DMS 273 (cell line): ENCODE data around the gene SLC35B4.

Source experiments
- DNase-seq: peaks from one replicate; lab custom pipeline; 2025; ENCODE audit not compliant: unreplicated experiment; lab: John Stamatoyannopoulos, UW

Gene SLC35B4, protein sequence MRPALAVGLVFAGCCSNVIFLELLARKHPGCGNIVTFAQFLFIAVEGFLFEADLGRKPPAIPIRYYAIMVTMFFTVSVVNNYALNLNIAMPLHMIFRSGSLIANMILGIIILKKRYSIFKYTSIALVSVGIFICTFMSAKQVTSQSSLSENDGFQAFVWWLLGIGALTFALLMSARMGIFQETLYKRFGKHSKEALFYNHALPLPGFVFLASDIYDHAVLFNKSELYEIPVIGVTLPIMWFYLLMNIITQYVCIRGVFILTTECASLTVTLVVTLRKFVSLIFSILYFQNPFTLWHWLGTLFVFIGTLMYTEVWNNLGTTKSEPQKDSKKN

DNA sequence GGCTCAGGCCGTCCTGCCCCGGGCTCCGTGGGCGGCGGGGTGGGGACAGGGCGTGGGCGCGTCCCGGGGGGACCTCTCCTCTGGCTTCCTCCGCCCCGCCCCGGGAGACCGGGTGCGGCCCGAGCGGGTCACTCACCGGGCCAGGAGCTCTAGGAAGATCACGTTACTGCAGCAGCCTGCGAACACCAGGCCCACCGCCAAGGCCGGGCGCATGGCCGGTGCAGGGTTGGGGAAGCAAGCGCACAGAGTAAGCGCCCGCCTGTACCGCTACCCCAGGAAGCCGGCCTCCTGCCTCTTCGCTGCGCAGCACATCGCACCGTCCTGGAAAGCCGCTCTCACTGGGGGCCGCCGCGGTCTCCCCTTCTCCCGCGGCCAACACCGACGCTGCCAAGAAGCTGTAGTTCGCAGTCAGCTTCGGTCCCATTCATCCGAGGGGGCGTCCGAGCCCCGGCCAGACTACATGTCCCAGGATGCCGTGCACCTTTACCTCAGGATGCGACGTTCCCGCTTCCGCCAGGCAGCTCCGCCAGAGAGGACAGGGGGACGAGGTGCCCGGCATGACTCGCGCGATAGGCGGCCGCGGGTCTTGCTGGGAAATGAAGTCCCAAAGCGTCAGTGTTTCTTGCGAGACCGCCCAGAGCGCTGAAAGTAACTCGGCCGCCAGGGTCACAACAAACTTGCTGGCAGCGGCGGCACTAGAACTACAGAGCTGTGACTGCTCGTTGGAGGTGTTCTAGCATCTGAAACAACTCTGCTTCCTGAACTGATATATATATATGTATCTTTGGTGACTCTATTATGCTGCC lies at the start of gene SLC35B4:
SLC35B4 (minus strand) TSS at position 392 of the 806 bp plus-strand sequence; CDS start at position 213, 179 bp downstream.
- peak; percentile 100 for DNase-seq

DNA sequence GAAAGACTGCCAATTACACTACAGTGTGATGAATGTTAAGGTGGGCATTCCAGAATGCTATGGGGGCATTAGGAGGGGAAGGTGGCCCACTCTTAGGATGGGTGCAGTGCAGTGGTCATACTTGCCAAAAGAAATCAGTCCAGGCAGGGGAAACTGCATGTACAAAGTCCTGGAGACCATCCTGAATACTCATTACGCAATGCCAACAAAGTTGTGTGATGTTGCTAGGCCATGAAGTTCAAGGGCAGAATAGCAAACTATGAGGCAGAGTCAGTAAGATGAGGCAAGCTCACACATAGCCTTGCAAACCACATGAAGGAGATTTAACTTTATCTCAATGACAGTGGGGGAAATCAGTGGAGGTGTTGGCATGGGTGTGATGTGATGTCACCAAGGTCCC lies 49.8 kb upstream of the SLC35B4 start:
- DNase-seq, result no peak

DNA sequence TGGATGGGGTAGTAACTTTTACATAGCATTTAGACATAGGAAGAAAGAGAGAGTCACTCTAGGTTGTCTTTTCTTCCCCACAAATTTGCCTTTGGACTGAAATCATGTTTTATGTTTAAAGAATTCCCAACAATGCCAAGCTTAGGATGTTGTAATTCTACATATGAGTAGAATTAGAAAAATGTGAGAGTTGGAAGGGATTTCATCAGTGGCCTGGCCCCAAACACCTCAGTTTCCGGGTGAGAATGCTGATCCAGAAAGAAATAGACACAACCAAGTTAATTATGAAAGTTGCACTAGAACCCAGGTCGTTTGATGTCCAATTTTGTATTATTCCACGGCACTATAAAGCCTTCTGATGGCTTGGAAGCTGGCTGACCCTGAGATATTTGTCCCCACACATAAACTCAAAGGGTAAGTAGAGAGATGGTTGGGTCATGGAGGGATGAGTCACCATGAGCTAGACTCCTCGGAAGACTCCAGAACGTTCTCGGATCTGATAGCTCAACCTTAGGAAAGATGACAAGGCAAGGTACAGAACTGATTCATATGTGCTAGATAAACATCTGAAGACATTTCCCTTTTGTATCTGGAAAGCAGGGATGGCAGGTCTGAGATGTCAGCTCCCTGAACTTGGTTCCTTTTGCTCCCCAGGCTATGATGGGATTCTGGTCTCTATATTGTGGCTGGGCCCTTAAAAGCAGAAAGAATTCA lies 48.8 kb upstream of the SLC35B4 start:
- DNase-seq, result no peak

DNA sequence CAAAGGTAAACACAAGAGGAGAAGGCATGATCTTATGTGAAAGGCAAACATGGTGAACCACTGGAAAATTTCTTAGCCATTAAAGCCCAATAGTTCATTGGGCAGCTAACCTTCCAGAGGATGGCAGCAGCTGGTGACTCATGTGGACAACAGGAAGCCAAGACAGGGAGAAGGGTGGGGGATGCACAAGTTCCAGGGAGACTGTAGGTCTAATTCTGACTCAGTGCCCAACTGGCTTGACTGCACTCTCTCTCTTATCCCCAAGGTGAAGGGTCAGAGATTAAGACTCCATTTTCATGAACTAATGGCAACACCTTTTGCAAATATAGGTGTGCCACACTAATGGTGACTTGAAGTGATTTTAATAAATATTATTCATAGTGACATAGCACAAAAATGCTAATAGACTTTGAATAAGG lies 47.9 kb upstream of the SLC35B4 start:
- no peak for DNase-seq

DNA sequence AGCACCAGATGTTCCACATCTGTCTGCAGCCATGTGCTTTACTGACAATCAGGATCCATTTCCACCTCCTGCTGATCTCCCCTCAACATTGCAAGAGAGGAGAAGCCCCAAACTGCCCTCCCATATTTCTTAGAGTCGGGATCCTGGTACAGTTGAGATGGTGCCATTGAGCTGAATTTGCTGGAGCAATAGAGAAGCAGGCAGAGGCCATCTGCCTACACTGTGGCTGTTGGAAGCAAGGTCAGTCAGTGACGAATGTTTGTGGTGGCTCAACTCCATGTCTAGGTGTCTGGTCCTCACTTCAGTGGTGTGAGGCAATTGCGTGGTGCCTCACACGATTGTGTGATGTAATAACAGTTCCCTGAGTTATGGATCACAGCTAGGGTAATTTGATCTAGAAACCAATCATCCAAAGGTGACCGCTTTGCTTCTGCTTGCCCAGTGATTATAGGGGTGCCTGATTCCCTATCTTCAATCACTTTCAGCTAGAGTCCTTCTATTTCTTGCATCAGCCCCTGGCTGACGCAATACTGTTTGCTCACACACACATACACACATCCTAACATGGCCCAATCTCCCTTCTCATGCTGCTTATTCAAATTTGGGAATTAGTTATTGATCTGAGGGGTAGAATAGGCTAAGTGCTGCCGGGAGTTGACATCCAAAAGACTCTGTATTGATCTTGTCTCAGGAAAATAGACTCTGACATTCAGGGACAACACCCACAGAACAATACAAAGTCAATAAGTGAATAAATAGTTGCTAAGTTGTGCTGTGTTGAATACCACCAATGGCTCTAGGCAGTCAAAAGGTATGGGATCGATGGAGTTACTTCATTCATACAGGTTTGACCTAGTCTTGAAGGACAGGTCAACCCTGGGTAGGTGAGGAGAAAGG lies 46.1 kb upstream of the SLC35B4 start:
- no peak for DNase-seq

DNA sequence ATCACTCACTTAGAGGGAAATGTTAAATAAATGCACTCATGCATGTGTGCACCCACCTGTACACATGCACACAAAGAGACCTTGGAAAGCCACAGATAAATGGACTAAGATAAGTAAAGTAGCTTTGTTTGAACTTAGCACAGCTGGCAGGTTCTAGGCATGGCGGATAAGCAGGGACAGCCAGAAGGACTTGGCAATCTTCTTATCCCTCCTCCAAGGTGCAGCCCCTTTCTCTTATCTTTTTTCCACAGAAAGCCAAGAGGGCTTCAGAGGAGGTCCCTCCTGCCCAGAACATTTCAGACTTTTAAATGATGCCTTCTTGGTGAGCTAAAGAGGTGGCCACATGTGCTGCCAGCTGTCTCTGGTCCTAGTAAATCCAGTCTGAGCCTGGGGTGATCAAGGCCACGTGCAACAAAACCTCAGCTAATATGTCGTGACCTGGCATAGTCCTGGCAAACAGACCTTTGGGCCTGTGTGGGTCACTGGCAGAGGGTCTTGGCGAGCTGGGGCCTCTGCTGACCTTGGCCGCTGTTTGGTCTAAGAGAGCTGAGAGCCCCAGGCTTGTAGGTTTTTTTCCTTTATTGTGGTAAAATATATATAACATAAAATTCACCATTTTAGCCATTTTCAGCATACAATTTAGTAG lies 43.2 kb upstream of the SLC35B4 start:
- DNase-seq, result peak; percentile 47

DNA sequence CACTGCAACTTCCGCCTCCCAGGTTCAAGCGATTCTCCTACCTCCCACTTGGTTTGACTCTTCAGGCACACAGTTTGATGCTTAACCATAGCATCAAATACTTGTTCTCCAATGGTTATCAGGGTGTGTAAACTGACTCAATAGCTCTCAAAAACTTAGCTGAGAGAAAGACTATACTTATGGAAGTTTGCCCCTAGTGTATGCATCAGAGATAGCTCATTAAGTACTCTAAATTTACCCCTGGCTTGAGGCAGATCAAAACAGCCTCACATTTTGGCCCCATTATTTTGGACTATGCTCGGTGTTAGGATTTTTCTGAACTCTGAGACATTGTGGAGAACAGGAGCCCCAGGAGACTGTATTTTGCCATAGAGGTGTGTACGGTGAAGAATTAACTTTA lies 40.8 kb upstream of the SLC35B4 start:
- peak; percentile 50 for DNase-seq

DNA sequence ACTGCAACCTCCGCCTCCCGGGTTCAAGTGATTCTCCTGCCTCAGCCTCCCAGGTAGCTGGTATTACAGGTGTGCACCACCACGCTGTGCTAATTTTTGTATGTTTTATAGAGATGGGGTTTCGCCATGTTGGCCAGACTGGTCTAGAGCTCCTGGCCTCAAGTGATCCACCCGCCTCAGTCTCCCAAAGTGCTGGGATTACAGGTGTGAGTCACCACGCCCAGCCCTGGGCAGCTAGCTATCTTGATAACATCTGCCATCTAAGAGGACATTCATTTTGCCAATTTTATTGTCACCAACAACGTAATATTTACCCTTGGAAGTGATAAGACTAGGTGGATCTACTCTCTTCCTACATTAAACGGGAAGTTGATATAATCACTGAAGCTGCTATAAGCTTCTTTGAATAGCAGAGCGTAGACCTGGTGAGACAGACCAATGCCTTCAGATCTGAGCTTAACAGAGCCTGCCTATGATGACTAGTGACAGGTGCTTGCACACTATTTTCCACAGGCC lies 39.7 kb upstream of the SLC35B4 start:
- DNase-seq, result peak; percentile 92

DNA sequence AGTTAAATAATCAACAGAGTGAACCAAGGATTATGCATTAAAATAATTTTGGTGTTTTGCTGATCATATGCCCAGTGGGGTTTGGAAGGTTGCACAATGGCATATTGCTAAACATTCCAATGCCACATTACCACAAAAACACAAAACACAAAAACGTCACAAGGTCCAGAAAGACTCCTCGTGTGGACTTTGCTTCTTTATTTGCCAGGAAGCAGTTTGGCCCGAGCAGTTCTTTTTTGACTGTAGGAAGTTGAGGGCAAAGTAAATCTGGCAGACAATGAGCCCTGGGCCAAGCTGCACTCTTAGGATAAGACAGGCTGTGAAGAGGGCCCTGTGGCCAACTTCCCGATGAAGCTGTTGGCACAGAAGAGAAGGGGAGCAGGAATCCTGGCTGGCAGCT lies 39.2 kb upstream of the SLC35B4 start:
- peak; percentile 45 for DNase-seq

DNA sequence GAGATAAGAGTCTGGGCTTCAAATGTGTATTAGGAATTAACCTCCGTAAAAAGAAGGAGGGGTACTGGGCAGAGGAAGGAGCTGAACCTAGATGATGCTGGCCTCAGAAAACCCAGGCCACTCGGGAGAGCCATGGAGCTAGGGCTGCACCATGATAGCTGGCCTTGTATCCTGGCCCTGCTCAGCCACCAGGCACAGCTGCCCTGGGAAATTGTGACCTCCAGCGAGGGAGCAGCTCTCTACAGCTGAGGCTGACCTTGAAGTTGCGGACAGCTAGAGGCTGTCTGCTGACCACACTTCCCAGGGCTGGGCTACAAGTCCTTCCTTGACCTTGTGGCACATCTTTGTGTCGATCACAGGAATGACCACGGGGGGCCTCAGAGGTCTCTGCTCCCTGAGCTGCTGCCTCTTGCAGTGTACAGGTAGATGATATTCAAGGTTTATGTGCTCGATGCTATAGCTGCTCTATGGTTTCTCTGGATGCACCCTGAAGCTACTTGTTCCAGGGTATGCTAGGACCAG lies 38.3 kb upstream of the SLC35B4 start:
- DNase-seq, result no peak

DNA sequence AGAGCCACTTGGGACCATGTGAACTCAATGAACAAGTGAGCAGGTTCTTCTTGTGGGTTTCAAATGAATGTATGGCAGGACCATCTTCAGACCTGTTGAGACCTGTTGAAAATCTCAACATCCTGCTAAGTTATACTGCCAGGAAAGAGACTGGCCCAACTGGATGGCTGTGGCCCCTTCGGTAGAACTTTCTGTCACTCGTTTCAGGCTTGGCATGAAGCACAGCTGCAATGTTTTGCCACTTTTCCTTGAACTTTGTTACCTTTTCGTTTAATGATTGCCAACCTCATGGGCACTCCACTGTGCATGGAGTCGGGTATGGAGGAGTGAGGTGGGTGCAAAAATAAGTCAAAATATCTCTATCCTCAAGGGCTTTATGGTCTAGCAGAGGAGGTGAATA lies 36.7 kb upstream of the SLC35B4 start:
- no peak for DNase-seq

DNA sequence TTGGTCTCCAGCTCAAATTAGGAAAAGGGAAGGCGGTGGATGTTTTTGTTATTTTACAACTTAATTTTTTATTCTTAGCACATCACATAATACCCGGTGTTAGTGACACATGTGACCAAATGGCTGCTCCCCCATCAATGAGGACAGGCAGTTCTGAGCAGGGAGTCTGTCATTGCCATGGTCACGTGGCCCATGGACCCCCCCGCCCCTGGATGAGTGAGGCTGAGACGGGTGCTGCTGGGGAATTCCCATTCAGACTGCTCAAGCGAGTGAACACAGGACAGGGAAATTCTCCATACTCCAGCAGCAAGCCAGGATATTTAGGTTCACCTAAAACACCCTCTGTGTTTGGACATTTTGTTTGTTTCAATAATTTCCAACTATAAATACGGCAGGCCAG lies 34.7 kb upstream of the SLC35B4 start:
- no peak for DNase-seq

DNA sequence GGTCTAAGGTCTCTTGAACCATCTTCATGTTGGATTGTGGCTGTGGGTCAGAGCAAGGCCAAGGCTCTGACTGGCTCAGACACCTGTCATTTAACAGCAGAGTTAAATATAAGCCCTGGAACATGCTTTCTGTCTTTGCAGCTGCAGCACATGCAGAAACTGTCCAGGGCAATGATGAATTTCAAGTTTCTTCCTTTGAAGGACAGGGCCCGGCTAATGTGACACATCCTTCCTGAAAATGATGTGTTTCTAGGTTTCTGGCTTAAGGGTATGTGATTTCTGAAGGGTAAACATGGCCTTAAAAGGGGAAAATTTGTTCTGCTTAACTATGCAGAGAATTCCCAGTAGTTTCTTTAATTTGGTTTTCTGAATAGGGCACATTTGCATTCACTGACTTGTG lies 34.0 kb upstream of the SLC35B4 start:
- DNase-seq, result no peak

DNA sequence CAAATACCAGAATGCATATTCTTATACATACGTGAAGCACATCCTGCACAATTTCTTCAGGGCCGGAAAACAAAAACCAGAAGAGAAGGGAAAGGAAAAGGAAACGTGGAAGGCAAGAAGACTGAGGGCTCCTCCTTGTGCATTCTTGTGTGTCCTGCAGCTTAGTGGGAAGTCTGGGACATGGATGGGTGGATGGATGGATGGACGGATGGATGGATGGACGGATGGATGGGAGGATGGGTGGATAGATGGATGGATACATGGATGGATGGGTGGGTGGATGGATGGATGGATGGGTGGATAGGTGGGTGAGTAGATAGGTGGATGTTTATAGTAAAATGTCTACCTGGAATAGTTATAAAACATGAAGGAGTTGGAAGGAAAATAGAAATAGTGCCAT lies 30.8 kb upstream of the SLC35B4 start:
- DNase-seq, result peak; percentile 39

DNA sequence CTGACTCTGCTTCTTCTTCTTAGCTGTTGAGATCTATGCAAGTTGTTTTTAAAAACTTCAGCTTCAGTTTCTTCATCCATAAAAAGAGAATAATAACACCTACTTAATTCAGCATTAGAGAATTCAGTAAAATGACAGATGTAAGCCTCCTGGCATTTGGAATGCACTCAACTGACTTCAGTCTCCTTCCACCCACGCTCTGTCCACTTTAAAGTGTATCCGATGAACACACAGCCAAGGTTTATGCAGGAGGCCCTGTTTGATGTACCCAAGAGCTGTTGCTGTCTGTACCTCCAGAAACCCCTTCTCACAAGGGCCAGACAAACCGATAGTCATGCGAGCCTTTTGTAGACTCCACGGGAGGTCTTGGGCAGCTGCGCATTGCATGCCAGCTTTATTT lies 27.1 kb upstream of the SLC35B4 start:
- DNase-seq, result peak; percentile 85

DNA sequence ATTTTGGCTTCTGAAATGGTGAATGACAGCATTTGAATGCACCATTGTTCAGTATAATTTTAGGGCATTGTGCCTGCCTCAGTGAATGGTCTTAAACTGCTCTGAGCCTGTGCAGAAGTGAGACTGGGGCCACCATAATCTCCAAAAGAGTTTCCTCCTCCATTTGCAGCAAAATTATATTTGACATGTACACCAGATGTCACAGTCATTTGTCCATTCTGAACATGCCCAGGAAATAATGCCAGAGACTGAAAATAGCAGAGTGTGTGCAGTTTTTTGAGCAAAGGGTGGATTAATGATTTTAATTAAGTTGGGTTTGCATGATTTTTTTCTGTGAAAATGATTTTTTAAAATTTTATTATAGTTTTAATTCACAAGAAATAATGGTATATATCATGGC lies 26.4 kb upstream of the SLC35B4 start:
- DNase-seq, result peak; percentile 49

DNA sequence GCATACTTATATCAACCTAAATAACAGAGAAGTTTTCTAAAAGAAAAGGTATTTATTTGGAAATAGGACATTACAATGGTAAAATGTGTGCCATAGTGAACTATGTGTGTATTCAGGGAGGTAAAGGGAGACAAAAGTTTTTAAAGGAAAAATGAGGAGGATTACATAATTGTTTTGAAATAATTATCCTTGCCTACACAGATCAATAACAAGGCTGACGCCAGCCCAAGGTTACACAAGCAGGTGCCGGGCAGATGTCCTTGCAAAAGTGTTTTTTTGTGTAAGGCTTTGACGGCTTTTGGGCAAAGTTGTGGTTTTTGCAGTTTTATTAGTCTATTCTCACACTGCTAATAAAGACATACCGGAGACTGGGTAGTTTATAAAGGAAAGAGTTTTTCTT lies 22.7 kb upstream of the SLC35B4 start:
- DNase-seq, result no peak

DNA sequence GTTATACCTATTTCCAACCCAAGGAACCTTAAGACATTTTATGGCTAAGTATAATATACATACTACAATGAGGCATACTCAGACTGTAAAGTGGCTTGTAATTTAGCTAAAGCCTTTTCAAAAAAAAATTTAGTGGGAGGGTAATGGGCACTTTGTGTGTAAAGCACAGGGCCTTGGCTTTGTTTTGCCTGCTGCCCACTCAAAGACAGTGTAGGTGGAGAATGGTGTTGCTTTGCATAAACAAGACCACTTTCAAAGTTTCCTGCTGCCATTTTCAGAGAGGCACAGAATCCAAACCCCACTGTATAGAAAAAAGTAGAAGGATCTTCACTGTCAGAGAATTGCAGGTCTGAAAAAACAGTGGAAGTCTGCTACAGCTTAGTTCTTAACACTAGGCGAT lies 21.2 kb upstream of the SLC35B4 start:
- no peak for DNase-seq

DNA sequence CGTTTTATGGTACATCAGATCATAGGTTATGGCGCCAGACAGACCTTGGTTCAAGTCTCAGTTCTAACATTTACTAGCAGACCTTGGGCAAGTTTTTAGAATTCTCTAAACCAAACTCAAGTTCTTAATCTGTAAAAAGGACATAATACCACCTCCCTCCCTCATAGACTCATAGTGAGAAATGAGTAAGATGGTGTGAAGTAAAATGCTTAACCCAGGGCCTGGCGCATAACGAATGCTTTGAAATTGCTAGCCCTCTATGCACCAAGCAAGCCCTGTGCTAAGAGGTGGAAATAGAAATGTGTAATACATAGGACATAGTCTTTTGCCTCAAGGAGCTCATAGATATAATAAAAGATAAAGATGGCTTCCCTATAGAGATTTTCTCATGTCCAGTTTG lies 17.7 kb upstream of the SLC35B4 start:
- no peak for DNase-seq

DNA sequence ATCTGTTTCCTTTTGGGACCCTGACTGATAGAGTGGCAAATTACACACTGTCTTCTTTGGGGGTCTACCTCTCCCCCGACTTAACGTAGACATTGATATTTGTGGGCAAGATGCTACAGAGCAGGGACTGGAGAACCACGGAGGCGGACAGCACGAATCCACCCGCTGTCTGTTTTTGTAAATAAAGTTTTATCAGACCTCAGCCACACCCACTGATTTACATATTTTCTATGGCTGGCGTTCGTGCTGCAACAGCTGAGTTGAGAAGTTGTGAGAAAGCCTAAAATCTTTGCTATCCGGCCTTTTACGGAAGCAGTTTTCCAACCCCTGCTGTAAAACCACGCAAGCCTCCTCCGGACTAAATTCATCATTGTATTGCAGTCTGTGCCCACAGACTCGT lies 17.2 kb upstream of the SLC35B4 start:
- DNase-seq, result no peak
